Keratinocyte (primary cell): ENCODE measurements around the gene DDAH1. TPM values are rescaled to one million over a fixed set of nuclear protein-coding genes. Genes with fewer than 3 reads are reported as not detected.

Source experiments
- DNase-seq: peaks from one replicate; pipeline ENCODE4 v3.0.0-alpha.2; 2011; ENCODE audit warnings: low read depth, missing footprints, low spot score
- FAIRE-seq: peaks from 2 replicates; lab custom pipeline; 2011; peaks lifted over from hg19 to GRCh38; lab: Jason Lieb, UNC
- H2AFZ ChIP-seq: 2 replicates; pipeline ENCODE4 v1.6.0; 2012; ENCODE audit warnings: low read length, control low read depth, inconsistent platforms; ENCODE audit not compliant: control insufficient read depth
- H3K27ac ChIP-seq: 2 replicates; pipeline ENCODE4 v1.5.1; 2011; ENCODE audit warnings: low read length; ENCODE audit not compliant: control insufficient read depth, insufficient read depth
- H3K27me3 ChIP-seq: 3 replicates; pipeline ENCODE4 v1.6.0; 2011; ENCODE audit warnings: low read length; ENCODE audit not compliant: control insufficient read depth, insufficient read depth; ENCODE audit errors: extremely low read depth
- H3K36me3 ChIP-seq, 2 experiments: 2 replicates in 1 of 2; 3 replicates in 1 of 2; pipeline ENCODE4 v1.5.1; 2011; ENCODE audit warnings: low read length in 2 of 2, mild to moderate bottlenecking in 1 of 2; ENCODE audit not compliant: control insufficient read depth in 2 of 2, insufficient read depth in 2 of 2; ENCODE audit errors: extremely low read depth in 1 of 2
- H3K4me1 ChIP-seq: 3 replicates; pipeline ENCODE4 v1.5.1; 2011; ENCODE audit warnings: low read length; ENCODE audit not compliant: control insufficient read depth, insufficient read depth; ENCODE audit errors: extremely low read depth
- H3K4me2 ChIP-seq: 3 replicates; pipeline ENCODE4 v1.6.0; 2011; ENCODE audit warnings: low read depth, low read length; ENCODE audit not compliant: control insufficient read depth, insufficient read depth; ENCODE audit errors: extremely low read depth
- H3K4me3 ChIP-seq, 3 experiments: fragments of 200-600 bp in 1 of 3; sonication (generic) in 1 of 3; 2 replicates in 2 of 3; 3 replicates in 1 of 3; pipeline ENCODE4 v1.5.1; 2011 to 2016; ENCODE audit warnings: low read length in 3 of 3, mild to moderate bottlenecking in 3 of 3, control low read depth in 2 of 3, inconsistent platforms in 1 of 3, low read depth in 1 of 3, mixed read lengths in 1 of 3, mixed run types in 1 of 3, moderate library complexity in 1 of 3; ENCODE audit not compliant: control insufficient read depth in 2 of 3, insufficient read depth in 2 of 3; ENCODE audit errors: extremely low read depth in 1 of 3
- H3K79me2 ChIP-seq: 2 replicates; pipeline ENCODE4 v1.6.0; 2012; ENCODE audit warnings: low read length; ENCODE audit not compliant: control insufficient read depth, insufficient read depth
- H3K9ac ChIP-seq: 3 replicates; pipeline ENCODE4 v1.6.0; 2011; ENCODE audit warnings: low read length; ENCODE audit not compliant: control insufficient read depth, insufficient read depth; ENCODE audit errors: extremely low read depth
- H3K9me1 ChIP-seq: 3 replicates; pipeline ENCODE4 v1.6.0; 2011; ENCODE audit warnings: low read length; ENCODE audit not compliant: control insufficient read depth, insufficient read depth; ENCODE audit errors: extremely low read depth
- H3K9me3 ChIP-seq: 2 replicates; pipeline ENCODE4 v1.5.1; 2012; ENCODE audit warnings: low read depth, low read length; ENCODE audit not compliant: control insufficient read depth
- H4K20me1 ChIP-seq: 3 replicates; pipeline ENCODE4 v1.6.0; 2011; ENCODE audit warnings: low read length; ENCODE audit not compliant: control insufficient read depth, insufficient read depth; ENCODE audit errors: extremely low read depth
- EZH2 ChIP-seq: IDR thresholded peaks from one replicate; pipeline ENCODE4 v1.6.1; 2012; ENCODE audit warnings: inconsistent platforms, mild to moderate bottlenecking, low read length, moderate library complexity
- dilution Hi-C: fragments of 300-500 bp; cut with MboI; formaldehyde crosslinking; loops from one replicate; pipeline ENCODE4 v1.7.0; 2020; ENCODE audit warnings: low sequenced_read_pairs; ENCODE audit not compliant: extremely low pct_ligation_motif_present
- polyA plus RNA-seq, 5 experiments: library from polyadenylated mRNA; depleted of rRNA in 3 of 5; stranded (reverse) in 3 of 5; stranded (forward) in 1 of 5; unstranded in 1 of 5; fragments of >200 nt; gene quantifications; 1 replicate in 1 of 5; 2 replicates in 3 of 5; 3 replicates in 1 of 5; pipeline versions ENCODE4 v1.2.1 to v1.2.3, GENCODE V29; 2011 to 2012; ENCODE audit warnings: missing spikeins in 2 of 5, low read depth in 1 of 5, low replicate concordance in 1 of 5
- TF ChIP-seq, protein P1 (sequence below), 3 experiments: IDR thresholded peaks in 1 of 3; conservative IDR thresholded peaks in 1 of 3; optimal IDR thresholded peaks in 1 of 3; 2 replicates in 2 of 3; 3 replicates in 1 of 3; pipeline versions ENCODE3 to v1.5.1; 2011; ENCODE audit warnings: low read length in 3 of 3, mild to moderate bottlenecking in 3 of 3, moderate library complexity in 2 of 3, control low read depth in 1 of 3, inconsistent platforms in 1 of 3; ENCODE audit not compliant: insufficient read depth in 2 of 3; ENCODE audit errors: extremely low read depth in 1 of 3

DDAH1 gene
- polyA plus RNA-seq, 1 donor (not counting 4 experiments of a cell fraction or from before 2014, with no cell fraction given): 5.8 TPM

DNA sequence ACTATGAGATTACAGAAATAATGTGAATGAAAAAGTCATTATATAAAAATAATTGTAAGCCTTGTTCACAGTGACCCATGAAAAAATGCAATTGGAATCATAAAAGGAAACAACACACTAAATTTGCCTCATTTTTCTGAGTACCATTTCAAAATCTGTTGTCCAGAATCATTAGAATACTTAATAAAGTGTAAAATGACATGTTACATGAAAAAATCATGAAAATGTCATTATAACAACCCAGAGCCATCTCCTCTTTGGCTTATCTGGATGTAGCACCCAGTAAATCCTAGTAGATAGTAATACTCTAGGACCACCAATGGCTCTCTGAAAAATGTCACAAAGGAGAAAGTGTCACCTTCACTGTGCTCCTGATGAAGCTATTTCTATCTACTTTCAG, 76.5 kb downstream of the DDAH1 start:
- no peak for DNase-seq
- no peaks in the 10 kb centered on the region for H3K79me2 ChIP-seq

GRCh38 chr1:85387781-85388180, 77.2 kb downstream of the DDAH1 start:
- Histone ChIP-seq H3K27me3 (no peaks in the 10 kb centered on the region), H4K20me1 (no peaks in the 10 kb centered on the region), H3K9ac (no peak overlapping the region), H3K79me2 (no peaks in the 10 kb centered on the region), H3K4me1 (no peaks in the 10 kb centered on the region), H3K9me3 (no peaks in the 10 kb centered on the region), H3K4me2 (no peak overlapping the region), H3K36me3 (no peaks in the 10 kb centered on the region), H3K27ac (no peak overlapping the region), H3K9me1 (no peaks in the 10 kb centered on the region), H2AFZ (no peak overlapping the region), H3K4me3 (no peak overlapping the region)
- dilution Hi-C loops: no loop called here
- no peak for TF ChIP-seq EZH2
- TF ChIP-seq, protein P1, sequence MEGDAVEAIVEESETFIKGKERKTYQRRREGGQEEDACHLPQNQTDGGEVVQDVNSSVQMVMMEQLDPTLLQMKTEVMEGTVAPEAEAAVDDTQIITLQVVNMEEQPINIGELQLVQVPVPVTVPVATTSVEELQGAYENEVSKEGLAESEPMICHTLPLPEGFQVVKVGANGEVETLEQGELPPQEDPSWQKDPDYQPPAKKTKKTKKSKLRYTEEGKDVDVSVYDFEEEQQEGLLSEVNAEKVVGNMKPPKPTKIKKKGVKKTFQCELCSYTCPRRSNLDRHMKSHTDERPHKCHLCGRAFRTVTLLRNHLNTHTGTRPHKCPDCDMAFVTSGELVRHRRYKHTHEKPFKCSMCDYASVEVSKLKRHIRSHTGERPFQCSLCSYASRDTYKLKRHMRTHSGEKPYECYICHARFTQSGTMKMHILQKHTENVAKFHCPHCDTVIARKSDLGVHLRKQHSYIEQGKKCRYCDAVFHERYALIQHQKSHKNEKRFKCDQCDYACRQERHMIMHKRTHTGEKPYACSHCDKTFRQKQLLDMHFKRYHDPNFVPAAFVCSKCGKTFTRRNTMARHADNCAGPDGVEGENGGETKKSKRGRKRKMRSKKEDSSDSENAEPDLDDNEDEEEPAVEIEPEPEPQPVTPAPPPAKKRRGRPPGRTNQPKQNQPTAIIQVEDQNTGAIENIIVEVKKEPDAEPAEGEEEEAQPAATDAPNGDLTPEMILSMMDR (optimal IDR thresholded peaks at IDR 0.05 in 1 of 3, IDR thresholded peaks at IDR 0.05 in 1 of 3, conservative IDR thresholded peaks at IDR 0.05 in 1 of 3; ENCODE audit: extremely low read depth in 1 of 3, insufficient read depth in 2 of 3, low read length in 3 of 3): no peak
- no peak for DNase-seq
- FAIRE-seq: no peak

More for the DNA sequence above, 76.5 kb downstream of the DDAH1 start:
- H3K27me3 ChIP-seq: no peaks in the 10 kb centered on the region
- H3K4me3 ChIP-seq: no peak overlapping the region
- TF ChIP-seq, protein P1 (optimal IDR thresholded peaks at IDR 0.05 in 1 of 3, IDR thresholded peaks at IDR 0.05 in 1 of 3, conservative IDR thresholded peaks at IDR 0.05 in 1 of 3; ENCODE audit: extremely low read depth in 1 of 3, insufficient read depth in 2 of 3, low read length in 3 of 3): no peak
- TF ChIP-seq EZH2: no peak
- H3K4me1 ChIP-seq: no peaks in the 10 kb centered on the region
- H3K27ac ChIP-seq: no peak overlapping the region
- no peak for FAIRE-seq
- no peak overlapping the region for H2AFZ ChIP-seq
- no peak overlapping the region for H3K9ac ChIP-seq
- no peaks in the 10 kb centered on the region for H3K36me3 ChIP-seq
- H3K4me2 ChIP-seq: no peak overlapping the region
- H3K9me3 ChIP-seq: no peaks in the 10 kb centered on the region
- H3K9me1 ChIP-seq: no peaks in the 10 kb centered on the region
- dilution Hi-C loops: no loop called here
- no peaks in the 10 kb centered on the region for H4K20me1 ChIP-seq
